Gastroesophageal sphincter (tissue), 3 donors: ENCODE data around the gene RGS21.

Source experiments
- EP300 ChIP-seq: sonication (generic); formaldehyde crosslinking; IDR thresholded peaks from one replicate; pipeline ENCODE4 v1.6.1; 2017; ENCODE audit warnings: antibody characterized with exemption, mild to moderate bottlenecking
- POLR2A ChIP-seq, 2 donors: fragments of 450-650 bp; IDR thresholded peaks; one replicate each; pipeline ENCODE4 v1.6.1; 2017; ENCODE audit warnings: antibody characterized with exemption in 2 of 2, mild to moderate bottlenecking in 2 of 2, moderate library complexity in 1 of 2
- POLR2AphosphoS5 ChIP-seq: sonication (generic); formaldehyde crosslinking; IDR thresholded peaks from one replicate; pipeline ENCODE4 v1.6.1; 2017; ENCODE audit warnings: antibody characterized with exemption
- TF ChIP-seq, protein P1 (sequence below), 4 experiments: fragments of 200-600 bp in 2 of 4; fragments of 450-650 bp in 2 of 4; sonication (generic) in 1 of 4; IDR thresholded peaks; one replicate each; pipeline ENCODE4 v1.5.1; 2017 to 2019; ENCODE audit warnings: antibody characterized with exemption in 4 of 4, mild to moderate bottlenecking in 2 of 4, moderate library complexity in 2 of 4

GRCh38 chr1:192303029-192303428 is 13.8 kb upstream of the RGS21 start:
- TF ChIP-seq, protein P1, sequence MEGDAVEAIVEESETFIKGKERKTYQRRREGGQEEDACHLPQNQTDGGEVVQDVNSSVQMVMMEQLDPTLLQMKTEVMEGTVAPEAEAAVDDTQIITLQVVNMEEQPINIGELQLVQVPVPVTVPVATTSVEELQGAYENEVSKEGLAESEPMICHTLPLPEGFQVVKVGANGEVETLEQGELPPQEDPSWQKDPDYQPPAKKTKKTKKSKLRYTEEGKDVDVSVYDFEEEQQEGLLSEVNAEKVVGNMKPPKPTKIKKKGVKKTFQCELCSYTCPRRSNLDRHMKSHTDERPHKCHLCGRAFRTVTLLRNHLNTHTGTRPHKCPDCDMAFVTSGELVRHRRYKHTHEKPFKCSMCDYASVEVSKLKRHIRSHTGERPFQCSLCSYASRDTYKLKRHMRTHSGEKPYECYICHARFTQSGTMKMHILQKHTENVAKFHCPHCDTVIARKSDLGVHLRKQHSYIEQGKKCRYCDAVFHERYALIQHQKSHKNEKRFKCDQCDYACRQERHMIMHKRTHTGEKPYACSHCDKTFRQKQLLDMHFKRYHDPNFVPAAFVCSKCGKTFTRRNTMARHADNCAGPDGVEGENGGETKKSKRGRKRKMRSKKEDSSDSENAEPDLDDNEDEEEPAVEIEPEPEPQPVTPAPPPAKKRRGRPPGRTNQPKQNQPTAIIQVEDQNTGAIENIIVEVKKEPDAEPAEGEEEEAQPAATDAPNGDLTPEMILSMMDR (IDR thresholded peaks at IDR 0.05): no peak
- TF ChIP-seq EP300 (no peak), POLR2A (IDR thresholded peaks at IDR 0.05) (no peak), POLR2AphosphoS5 (no peak)
